Measurements from ENCODE around the gene CLDN6. TPM values are rescaled to one million over a fixed set of nuclear protein-coding genes. Genes with fewer than 3 reads are reported as not detected.

CLDN6 gene
- total RNA-seq, 4 donors from 2014 or later = not detected

GRCh38 chr16:3022684-3023414 is 4.9 kb upstream of the CLDN6 start:
- Histone ChIP-seq H3K36me3 (peaks cover 0 to 22% of the 10 kb centered on the region in 2 donors), H3K4me1 (peaks cover 0 to 67% (median 25%) of the 10 kb centered on the region in 3 donors), H3K27me3 (peaks cover 17% of the 10 kb centered on the region), H3K9me3 (no peaks in the 10 kb centered on the region), H3K27ac (peak overlapping the region; percentile 93 to 97 (median 96)), H3K4me3 (peak overlapping the region; percentile 60 to 81)
- WGBS, 2 donors (ENCODE audit: low coverage in 1 of 2) = 0% methylated on average over 1 to 3 of the region's 8 CpGs
- ATAC-seq = no peak
- no peak for TF ChIP-seq EP300 (IDR thresholded peaks at IDR 0.05)
- TF ChIP-seq POLR2A (IDR thresholded peaks at IDR 0.05) = no peak
- TF ChIP-seq POLR2AphosphoS5 (IDR thresholded peaks at IDR 0.05) = no peak
- no peak for TF ChIP-seq CTCF (IDR thresholded peaks at IDR 0.05)

- WGBS, 2 donors (ENCODE audit: low coverage in 1 of 2) = 4 to 20% methylated on average over 1 to 7 of the region's 8 CpGs
- Histone ChIP-seq H3K9me3 (no peaks in the 10 kb centered on the region), H3K27ac (peak overlapping the region; percentile 93 to 97 (median 96)), H3K4me3 (peak overlapping the region in 1 of 2 donors; percentile 81), H3K4me1 (peaks cover 0 to 69% (median 25%) of the 10 kb centered on the region in 3 donors), H3K36me3 (peaks cover 0 to 20% of the 10 kb centered on the region in 2 donors), H3K27me3 (peaks cover 23% of the 10 kb centered on the region)
- TF ChIP-seq POLR2AphosphoS5 (IDR thresholded peaks at IDR 0.05) (peak; percentile 92), POLR2A (IDR thresholded peaks at IDR 0.05) (no peak)
- ATAC-seq = peak; percentile 66
Observed at GRCh38 chr16:3022208-3022683, 4.3 kb upstream of the CLDN6 start.

GRCh38 chr16:3021449-3022207 is 3.6 kb upstream of the CLDN6 start:
- 10% methylated on average over 4 of the region's 25 CpGs; no CpG with 5 or more reads in 1 of the 2 donors for WGBS, 2 donors (ENCODE audit: low coverage in 1 of 2)
- ATAC-seq = peak; percentile 32
- H3K36me3 ChIP-seq = peaks cover 0 to 13% of the 10 kb centered on the region in 2 donors
- peak overlapping the region; percentile 60 to 73 for H3K4me3 ChIP-seq
- no peaks in the 10 kb centered on the region for H3K9me3 ChIP-seq
- peaks cover 29% of the 10 kb centered on the region for H3K27me3 ChIP-seq
- TF ChIP-seq POLR2AphosphoS5 (IDR thresholded peaks at IDR 0.05) (peak; percentile 43), CTCF (IDR thresholded peaks at IDR 0.05) (peak in 3 of 4 experiments; percentile 29 to 59 (median 42)), EP300 (IDR thresholded peaks at IDR 0.05) (no peak)
- H3K4me1 ChIP-seq = peaks cover 0 to 69% (median 25%) of the 10 kb centered on the region in 3 donors
- peak overlapping the region; percentile 93 to 97 (median 96) for H3K27ac ChIP-seq

GRCh38 chr16:3020604-3021448 is 2.8 kb upstream of the CLDN6 start:
- peaks cover 0 to 69% (median 25%) of the 10 kb centered on the region in 3 donors for H3K4me1 ChIP-seq
- TF ChIP-seq POLR2AphosphoS5 (IDR thresholded peaks at IDR 0.05) (peak; percentile 97), EP300 (IDR thresholded peaks at IDR 0.05) (no peak), POLR2A (IDR thresholded peaks at IDR 0.05) (no peak)
- H3K27ac ChIP-seq = peak overlapping the region; percentile 93 to 97 (median 96)
- 0% methylated on average over 1 of the region's 57 CpGs for WGBS, 2 donors (ENCODE audit: low coverage in 1 of 2)
- peak overlapping the region; percentile 60 to 73 for H3K4me3 ChIP-seq
- H3K36me3 ChIP-seq = peaks cover 0 to 5% of the 10 kb centered on the region in 2 donors
- H3K27me3 ChIP-seq = peaks cover 33% of the 10 kb centered on the region
- H3K9me3 ChIP-seq = no peaks in the 10 kb centered on the region
- ATAC-seq = peak; percentile 60

- ATAC-seq = peak; percentile 42
- Histone ChIP-seq H3K27me3 (peaks cover 39% of the 10 kb centered on the region), H3K36me3 (no peaks in the 10 kb centered on the region), H3K9me3 (no peaks in the 10 kb centered on the region), H3K4me1 (peaks cover 0 to 67% (median 25%) of the 10 kb centered on the region in 3 donors), H3K27ac (peak within 1 kb of the TSS; percentile 93 to 97 (median 96)), H3K4me3 (peak within 1 kb of the TSS; percentile 60 to 73)
- TF ChIP-seq POLR2AphosphoS5 (IDR thresholded peaks at IDR 0.05) (peak; percentile 95), CTCF (IDR thresholded peaks at IDR 0.05) (peak in 3 of 4 experiments; percentile 29 to 43 (median 33)), EP300 (IDR thresholded peaks at IDR 0.05) (no peak), POLR2A (IDR thresholded peaks at IDR 0.05) (peak; percentile 83 to 95)
- 0% methylated on average over 2 of the region's 49 CpGs; no CpG with 5 or more reads in 1 of the 2 donors for WGBS, 2 donors (ENCODE audit: low coverage in 1 of 2)
Observed at GRCh38 chr16:3020247-3020603, 2.2 kb upstream of the CLDN6 start, which contains the start of gene TNFRSF12A. Gene TNFRSF12A, plus strand, starts transcription at chr16:3020368. Its CDS starts 30 bp downstream, at chr16:3020398.

Measured in gastroesophageal sphincter (tissue), 4 donors.